Esophagus muscularis mucosa (tissue), 4 donors: Measurements from ENCODE around the gene PPARA.

ENCODE experiments used
- EP300 ChIP-seq: sonication (generic); formaldehyde crosslinking; IDR thresholded peaks from one replicate; pipeline ENCODE4 v1.6.1; 2017; ENCODE audit warnings: antibody characterized with exemption
- POLR2A ChIP-seq: fragments of 450-650 bp; IDR thresholded peaks from one replicate; pipeline ENCODE4 v1.6.1; 2017; ENCODE audit warnings: antibody characterized with exemption, moderate library complexity, mild to moderate bottlenecking, low read depth
- TF ChIP-seq, protein P1 (sequence below), 3 experiments: fragments of 200-600 bp in 2 of 3; fragments of 450-650 bp in 1 of 3; sonication (generic) in 2 of 3; IDR thresholded peaks; one replicate each; pipeline ENCODE4 v1.5.1; 2017 to 2019; ENCODE audit warnings: antibody characterized with exemption in 3 of 3, mild to moderate bottlenecking in 2 of 3, moderate library complexity in 1 of 3

GRCh38 chr22:46281866-46282678 is 131.7 kb downstream of the PPARA start:
- TF ChIP-seq EP300 (no peak), POLR2A (no peak)
- TF ChIP-seq, protein P1, sequence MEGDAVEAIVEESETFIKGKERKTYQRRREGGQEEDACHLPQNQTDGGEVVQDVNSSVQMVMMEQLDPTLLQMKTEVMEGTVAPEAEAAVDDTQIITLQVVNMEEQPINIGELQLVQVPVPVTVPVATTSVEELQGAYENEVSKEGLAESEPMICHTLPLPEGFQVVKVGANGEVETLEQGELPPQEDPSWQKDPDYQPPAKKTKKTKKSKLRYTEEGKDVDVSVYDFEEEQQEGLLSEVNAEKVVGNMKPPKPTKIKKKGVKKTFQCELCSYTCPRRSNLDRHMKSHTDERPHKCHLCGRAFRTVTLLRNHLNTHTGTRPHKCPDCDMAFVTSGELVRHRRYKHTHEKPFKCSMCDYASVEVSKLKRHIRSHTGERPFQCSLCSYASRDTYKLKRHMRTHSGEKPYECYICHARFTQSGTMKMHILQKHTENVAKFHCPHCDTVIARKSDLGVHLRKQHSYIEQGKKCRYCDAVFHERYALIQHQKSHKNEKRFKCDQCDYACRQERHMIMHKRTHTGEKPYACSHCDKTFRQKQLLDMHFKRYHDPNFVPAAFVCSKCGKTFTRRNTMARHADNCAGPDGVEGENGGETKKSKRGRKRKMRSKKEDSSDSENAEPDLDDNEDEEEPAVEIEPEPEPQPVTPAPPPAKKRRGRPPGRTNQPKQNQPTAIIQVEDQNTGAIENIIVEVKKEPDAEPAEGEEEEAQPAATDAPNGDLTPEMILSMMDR (IDR thresholded peaks at IDR 0.05), result no peak
